Loucy (cell line): Measurements from ENCODE around the gene STARD13.
A peak's percentile ranks its signal among the peaks of the same experiment; 100 is the strongest.
"Not testable (repeated sequence)": the region's sequence is repeated elsewhere in the genome, so short reads cannot be mapped to it uniquely, and the experiment has no call there.

Experiments
- H2AFZ ChIP-seq: fragments of 200-600 bp; sonication (generic); 2 replicates; pipeline ENCODE4 v1.6.0; 2016; ENCODE audit warnings: antibody characterized with exemption, mild to moderate bottlenecking, low read length, moderate library complexity
- H3F3A ChIP-seq: fragments of 200-600 bp; 2 replicates; pipeline ENCODE4 v1.6.0; 2016; ENCODE audit warnings: antibody characterized with exemption, low read depth, mild to moderate bottlenecking
- H3K27me3 ChIP-seq: fragments of 200-600 bp; sonication (generic); 2 replicates; pipeline ENCODE4 v1.6.1; 2014; ENCODE audit warnings: low read length, mild to moderate bottlenecking; ENCODE audit not compliant: insufficient read depth, poor library complexity, severe bottlenecking
- H3K36me3 ChIP-seq: fragments of 200-600 bp; sonication (generic); 2 replicates; pipeline ENCODE4 v1.6.1; 2016; ENCODE audit warnings: low read length; ENCODE audit not compliant: insufficient read depth
- H3K4me1 ChIP-seq: fragments of 200-600 bp; sonication (generic); 2 replicates; pipeline ENCODE4 v1.5.1; 2014; ENCODE audit warnings: low read length, mild to moderate bottlenecking; ENCODE audit not compliant: insufficient read depth, poor library complexity, severe bottlenecking
- H3K4me2 ChIP-seq: fragments of 200-600 bp; sonication (generic); 2 replicates; pipeline ENCODE4 v1.6.0; 2014; ENCODE audit warnings: antibody characterized with exemption, low read length, low read depth, mild to moderate bottlenecking; ENCODE audit not compliant: poor library complexity, severe bottlenecking
- H3K4me3 ChIP-seq: fragments of 200-600 bp; sonication (generic); 2 replicates; pipeline ENCODE4 v1.5.1; 2014; ENCODE audit warnings: low read length, mild to moderate bottlenecking, mixed read lengths; ENCODE audit not compliant: poor library complexity, severe bottlenecking
- H3K79me2 ChIP-seq: fragments of 200-600 bp; sonication (generic); 2 replicates; pipeline ENCODE4 v1.6.1; 2014; ENCODE audit warnings: low read length; ENCODE audit not compliant: insufficient read depth
- H3K9ac ChIP-seq: fragments of 200-600 bp; sonication (generic); 2 replicates; pipeline ENCODE4 v1.6.0; 2014; ENCODE audit warnings: mild to moderate bottlenecking, low read depth, low read length, moderate library complexity; ENCODE audit not compliant: poor library complexity, severe bottlenecking
- H3K9me2 ChIP-seq: fragments of 200-600 bp; sonication (generic); replicated peaks from 2 replicates; pipeline ENCODE4 v1.6.1; 2016; ENCODE audit warnings: low read depth, low read length, mixed read lengths
- H3K9me3 ChIP-seq: fragments of 200-600 bp; sonication (generic); 2 replicates; pipeline ENCODE4 v1.6.1; 2014; ENCODE audit warnings: mild to moderate bottlenecking, antibody characterized with exemption, low read length, low read depth; ENCODE audit not compliant: insufficient read depth
- H4K20me1 ChIP-seq: fragments of 200-600 bp; sonication (generic); 2 replicates; pipeline ENCODE4 v1.6.0; 2014; ENCODE audit warnings: antibody characterized with exemption, low read length, mild to moderate bottlenecking; ENCODE audit not compliant: insufficient read depth, poor library complexity, severe bottlenecking
- CTCF ChIP-seq: fragments of 200-600 bp; sonication (generic); conservative IDR thresholded peaks from 2 replicates; pipeline ENCODE4 v1.5.1; 2014; ENCODE audit warnings: mild to moderate bottlenecking, antibody characterized with exemption, low read length
- EZH2phosphoT487 ChIP-seq: fragments of 200-600 bp; IDR thresholded peaks from 2 replicates; pipeline ENCODE4 v1.6.1; 2018; ENCODE audit warnings: antibody characterized with exemption, mild to moderate bottlenecking, moderate library complexity, borderline replicate concordance

STARD13 gene

GRCh38 chr13:33180122-33180804 is 105.3 kb downstream of the STARD13 start:
- Histone ChIP-seq H3K4me2 (no peak overlapping the region), H3K4me1 (no peaks in the 10 kb centered on the region), H3F3A (no peaks in the 10 kb centered on the region), H3K4me3 (no peak overlapping the region), H3K9ac (no peak overlapping the region), H3K36me3 (no peaks in the 10 kb centered on the region), H4K20me1 (no peaks in the 10 kb centered on the region), H3K79me2 (no peaks in the 10 kb centered on the region), H3K9me3 (no peaks in the 10 kb centered on the region), H3K27me3 (no peaks in the 10 kb centered on the region), H2AFZ (no peak overlapping the region), H3K9me2 (no peaks in the 10 kb centered on the region)
- TF ChIP-seq EZH2phosphoT487 (no peak), CTCF (no peak)

- Histone ChIP-seq H3K79me2 (no peaks in the 10 kb centered on the region), H3K4me2 (no peak overlapping the region), H3K27me3 (no peaks in the 10 kb centered on the region), H2AFZ (no peak overlapping the region), H3K9ac (no peak overlapping the region), H3K9me3 (no peaks in the 10 kb centered on the region), H4K20me1 (no peaks in the 10 kb centered on the region), H3K4me3 (no peak overlapping the region), H3K9me2 (no peaks in the 10 kb centered on the region), H3F3A (no peaks in the 10 kb centered on the region), H3K4me1 (no peaks in the 10 kb centered on the region), H3K36me3 (no peaks in the 10 kb centered on the region)
- TF ChIP-seq CTCF (no peak), EZH2phosphoT487 (no peak)
Measured at GRCh38 chr13:33179463-33179862, 106.1 kb downstream of the STARD13 start.

- Histone ChIP-seq H3K4me1 (no peaks in the 10 kb centered on the region), H3K36me3 (no peaks in the 10 kb centered on the region), H3K4me3 (no peak overlapping the region), H3K9me3 (no peaks in the 10 kb centered on the region), H3K9me2 (no peaks in the 10 kb centered on the region), H3F3A (no peaks in the 10 kb centered on the region), H3K9ac (no peak overlapping the region), H3K27me3 (no peaks in the 10 kb centered on the region), H3K79me2 (no peaks in the 10 kb centered on the region), H4K20me1 (no peaks in the 10 kb centered on the region), H2AFZ (no peak overlapping the region), H3K4me2 (no peak overlapping the region)
- TF ChIP-seq EZH2phosphoT487: no peak
- no peak for TF ChIP-seq CTCF
Measured at GRCh38 chr13:33178209-33178840, 107.2 kb downstream of the STARD13 start.

GRCh38 chr13:33177340-33178208 is 108.0 kb downstream of the STARD13 start:
- not testable (repeated sequence) for H3K4me3 ChIP-seq, H3K27me3 ChIP-seq, H3K4me1 ChIP-seq, H3K36me3 ChIP-seq, H3K9me2 ChIP-seq, H3K9ac ChIP-seq, H4K20me1 ChIP-seq, H3K4me2 ChIP-seq, H3F3A ChIP-seq, H3K9me3 ChIP-seq, H3K79me2 ChIP-seq
- 0 out of 2 replicates have a peak overlapping the region, but pooled peaks have one; percentile 7 for H2AFZ ChIP-seq
